Neural cell (in vitro differentiated cells): ENCODE measurements around the gene NXPE1. TPM values are rescaled to one million over a fixed set of nuclear protein-coding genes. Genes with fewer than 3 reads are reported as not detected.
"Not testable (repeated sequence)": the region's sequence is repeated elsewhere in the genome, so short reads cannot be mapped to it uniquely, and the experiment has no call there.

ENCODE experiments used
- H2AFZ ChIP-seq: fragments of 200-600, 300-800 bp; sonication (generic), shearing (Covaris generic); 2 replicates; pipeline ENCODE4 v1.6.0; 2014; ENCODE audit warnings: low read depth, mild to moderate bottlenecking, antibody characterized with exemption, low read length, moderate library complexity
- H3F3A ChIP-seq: fragments of 200-600 bp; shearing (Covaris generic); 2 replicates; pipeline ENCODE4 v1.6.1; 2016; ENCODE audit warnings: mild to moderate bottlenecking, moderate library complexity, mixed read lengths, antibody characterized with exemption, low read length; ENCODE audit not compliant: insufficient read depth, poor library complexity, severe bottlenecking
- H3K27ac ChIP-seq: fragments of 200-600, 300-800 bp; sonication (generic), shearing (Covaris generic); 2 replicates; pipeline ENCODE4 v1.5.1; 2014; ENCODE audit warnings: mild to moderate bottlenecking, low read length, moderate library complexity
- H3K27me3 ChIP-seq: fragments of 300-800, 200-600 bp; sonication (generic), shearing (Covaris generic); 2 replicates; pipeline ENCODE4 v1.6.0; 2014; ENCODE audit warnings: mild to moderate bottlenecking, low read depth, low read length, moderate library complexity; ENCODE audit not compliant: insufficient read depth
- H3K36me3 ChIP-seq: fragments of 300-800, 200-600 bp; sonication (generic), shearing (Covaris generic); 2 replicates; pipeline ENCODE4 v1.5.1; 2014; ENCODE audit warnings: mild to moderate bottlenecking, antibody characterized with exemption, low read length, moderate library complexity; ENCODE audit not compliant: insufficient read depth
- H3K4me2 ChIP-seq: fragments of 300-800, 200-600 bp; sonication (generic), shearing (Covaris generic); 2 replicates; pipeline ENCODE4 v1.6.0; 2014; ENCODE audit warnings: mild to moderate bottlenecking, low read length
- H3K4me3 ChIP-seq: fragments of 300-800, 200-600 bp; sonication (generic), shearing (Covaris generic); 2 replicates; pipeline ENCODE4 v1.5.1; 2014; ENCODE audit warnings: mild to moderate bottlenecking, low read length, moderate library complexity
- H3K79me2 ChIP-seq: fragments of 200-600 bp; shearing (Covaris generic); replicated peaks from 2 replicates; pipeline ENCODE4 v1.6.0; 2014; ENCODE audit warnings: mild to moderate bottlenecking, low read length, moderate library complexity; ENCODE audit not compliant: insufficient read depth
- H3K9ac ChIP-seq: fragments of 300-800, 200-600 bp; sonication (generic), shearing (Covaris generic); 2 replicates; pipeline ENCODE4 v1.6.1; 2016; ENCODE audit warnings: mild to moderate bottlenecking, low read length, mixed read lengths
- H3K9me2 ChIP-seq: fragments of 200-600 bp; shearing (Covaris generic); 2 replicates; pipeline ENCODE4 v1.6.1; 2016; ENCODE audit warnings: mild to moderate bottlenecking, low read length, mixed read lengths; ENCODE audit not compliant: insufficient read depth
- H3K9me3 ChIP-seq: fragments of 200-600, 300-800 bp; sonication (generic), shearing (Covaris generic); 2 replicates; pipeline ENCODE4 v1.6.1; 2016; ENCODE audit warnings: mild to moderate bottlenecking, mixed run types, low read length, moderate library complexity, mixed read lengths
- H4K20me1 ChIP-seq: fragments of 200-600 bp; shearing (Covaris generic); 2 replicates; pipeline ENCODE4 v1.6.1; 2016; ENCODE audit warnings: mild to moderate bottlenecking, mixed run types; ENCODE audit not compliant: insufficient read depth
- CTCF ChIP-seq: fragments of 450-650 bp; IDR thresholded peaks from 2 replicates; pipeline ENCODE4 v1.5.1; 2014; ENCODE audit warnings: antibody characterized with exemption, mild to moderate bottlenecking, moderate library complexity; ENCODE audit not compliant: poor library complexity, severe bottlenecking
- EP300 ChIP-seq: fragments of 450-650 bp; conservative IDR thresholded peaks from 2 replicates; pipeline ENCODE4 v1.6.1; 2014; ENCODE audit warnings: antibody characterized with exemption, mild to moderate bottlenecking, moderate library complexity; ENCODE audit not compliant: poor library complexity, severe bottlenecking
- EZH2 ChIP-seq: fragments of 200-600, 300-800 bp; shearing (Covaris generic), sonication (generic); IDR thresholded peaks from 2 replicates; pipeline ENCODE4 v1.6.1; 2014; ENCODE audit warnings: antibody characterized with exemption, low read length, borderline replicate concordance, mild to moderate bottlenecking; ENCODE audit not compliant: insufficient read depth, poor library complexity, severe bottlenecking
- MXI1 ChIP-seq: fragments of 450-650 bp; conservative IDR thresholded peaks from 2 replicates; pipeline ENCODE4 v1.6.1; 2014; ENCODE audit warnings: antibody characterized with exemption, mild to moderate bottlenecking; ENCODE audit not compliant: poor library complexity, severe bottlenecking
- POLR2AphosphoS5 ChIP-seq: IDR thresholded peaks from 2 replicates; pipeline ENCODE4 v1.6.1; 2012
- RAD21 ChIP-seq: fragments of 450-650 bp; conservative IDR thresholded peaks from 2 replicates; pipeline ENCODE4 v1.6.1; 2014; ENCODE audit warnings: antibody characterized with exemption, mild to moderate bottlenecking, moderate library complexity
- REST ChIP-seq: IDR thresholded peaks from 2 replicates; pipeline ENCODE4 v1.6.1; 2012; ENCODE audit warnings: borderline replicate concordance
- SMC3 ChIP-seq: fragments of 450-650 bp; conservative IDR thresholded peaks from 2 replicates; pipeline ENCODE4 v1.6.1; 2014; ENCODE audit warnings: antibody characterized with exemption, mild to moderate bottlenecking, moderate library complexity; ENCODE audit not compliant: poor library complexity
- TAF1 ChIP-seq: IDR thresholded peaks from 2 replicates; pipeline ENCODE4 v1.6.1; 2012; ENCODE audit warnings: low read depth
- polyA plus RNA-seq: library from polyadenylated mRNA; depleted of rRNA; stranded (reverse); fragments of >200 nt; gene quantifications from 2 replicates; pipeline ENCODE4 v1.2.3, GENCODE V29; 2014

NXPE1 gene
- polyA plus RNA-seq, 1 donor from 2014 or later = not detected

- TF ChIP-seq RAD21 = no peak
Observed at GRCh38 chr11:114607753-114608459, 48.2 kb upstream of the NXPE1 start.

GRCh38 chr11:114606802-114607075, 47.1 kb upstream of the NXPE1 start:
- H3K79me2 ChIP-seq, H4K20me1 ChIP-seq, H3K9me2 ChIP-seq, H2AFZ ChIP-seq, H3K4me2 ChIP-seq, H3K27ac ChIP-seq, H3K27me3 ChIP-seq, H3F3A ChIP-seq, H3K9ac ChIP-seq, H3K36me3 ChIP-seq, H3K4me3 ChIP-seq: not testable (repeated sequence)
- H3K9me3 ChIP-seq = peaks cover 26% of the 10 kb centered on the region

More at GRCh38 chr11:114607753-114608459, 48.2 kb upstream of the NXPE1 start:
- no peaks in the 10 kb centered on the region for H3K79me2 ChIP-seq
- H4K20me1 ChIP-seq = no peaks in the 10 kb centered on the region
- no peak overlapping the region for H3K4me3 ChIP-seq
- H2AFZ ChIP-seq = no peak overlapping the region
- H3K4me2 ChIP-seq = no peak overlapping the region
- H3K36me3 ChIP-seq = no peaks in the 10 kb centered on the region
- no peak overlapping the region for H3K9ac ChIP-seq
- H3K27me3 ChIP-seq = no peaks in the 10 kb centered on the region
- H3K9me3 ChIP-seq = peaks cover 32% of the 10 kb centered on the region
- no peak overlapping the region for H3K27ac ChIP-seq
- no peaks in the 10 kb centered on the region for H3F3A ChIP-seq
- H3K9me2 ChIP-seq = no peaks in the 10 kb centered on the region

GRCh38 chr11:114606003-114606801, 46.5 kb upstream of the NXPE1 start:
- H2AFZ ChIP-seq = no peak overlapping the region
- H3K9ac ChIP-seq = no peak overlapping the region
- no peaks in the 10 kb centered on the region for H4K20me1 ChIP-seq
- no peaks in the 10 kb centered on the region for H3K9me2 ChIP-seq
- H3K4me3 ChIP-seq = no peak overlapping the region
- no peaks in the 10 kb centered on the region for H3K79me2 ChIP-seq
- no peaks in the 10 kb centered on the region for H3K27me3 ChIP-seq
- no peaks in the 10 kb centered on the region for H3F3A ChIP-seq
- H3K27ac ChIP-seq = no peak overlapping the region
- H3K9me3 ChIP-seq = peaks cover 26% of the 10 kb centered on the region
- TF ChIP-seq TAF1 = no peak
- no peak for TF ChIP-seq REST
- no peak for TF ChIP-seq POLR2AphosphoS5
- TF ChIP-seq EP300 = no peak
- TF ChIP-seq CTCF = no peak
- no peak for TF ChIP-seq EZH2
- no peak for TF ChIP-seq MXI1
- TF ChIP-seq SMC3 = no peak
- TF ChIP-seq RAD21 = no peak
- no peaks in the 10 kb centered on the region for H3K36me3 ChIP-seq
- no peak overlapping the region for H3K4me2 ChIP-seq
